ENCODE results near the gene VPS13C. TPM values are rescaled to one million over a fixed set of nuclear protein-coding genes. Genes with fewer than 3 reads are reported as not detected.

Gene VPS13C
- total RNA-seq, 5 donors from 2014 or later (not counting 1 experiment from before 2014, with no cell fraction given) = 84.4 to 136 (median 117) TPM

- Mint-ChIP-seq H3K4me1 (peaks cover 0 to 10% (median 6%) of the 10 kb centered on the region in 3 donors), H3K27me3 (no peaks in the 10 kb centered on the region), H3K27ac (peak overlapping the region in 1 of 2 donors; percentile 5), H3K9me3 (no peaks in the 10 kb centered on the region), H3K36me3 (peaks cover 17% of the 10 kb centered on the region), H3K4me3 (no peak overlapping the region)
- H3K4me1 ChIP-seq (ENCODE audit: control insufficient read depth in 1 of 2, extremely low read depth in 1 of 2, insufficient read depth in 2 of 2, low read length in 2 of 2) = peaks cover 0 to 5% of the 10 kb centered on the region in 2 experiments
- H3K9me3 ChIP-seq = no peaks in the 10 kb centered on the region
- DNase-seq (peak in 1 of 35 experiments; percentile 18), ATAC-seq (replicated peaks in 1 of 4) (no peak)
- H3K27me3 ChIP-seq (replicated peaks in 1 of 2; ENCODE audit: control insufficient read depth in 2 of 2, extremely low read depth in 1 of 2, insufficient read depth in 2 of 2, low read length in 1 of 2) = no peaks in the 10 kb centered on the region
- ChIA-PET POLR2A (no interaction called here), CTCF (interaction anchor here in 1 of 2 donors (0.6 to 1.4 kb wide), 2 partner anchors 22 to 855 kb away, joined by 4 read pairs; no protein-coding TSS in a partner anchor)
- no peak overlapping the region for H3K4me3 ChIP-seq (ENCODE audit: control insufficient read depth in 1 of 2, extremely low read depth in 1 of 2, low read length in 1 of 2)
- peaks cover 0 to 7% of the 10 kb centered on the region in 2 donors for H3K36me3 ChIP-seq (ENCODE audit: control insufficient read depth in 2 of 2, extremely low read depth in 1 of 2, insufficient read depth in 1 of 2, low read length in 1 of 2)
- WGBS (ENCODE audit: insufficient coverage) = no CpG with 5 or more reads among the region's 1 CpG
- H3K27ac ChIP-seq (ENCODE audit: low read length) = no peak overlapping the region
Measured at GRCh38 chr15:61856295-61856694, 204.0 kb downstream of the VPS13C start.

GRCh38 chr15:61853195-61853594, 207.1 kb downstream of the VPS13C start:
- CTCF ChIA-PET = interaction anchor here in 1 of 2 donors (0.7 kb wide), 1 partner anchor 121 kb away, joined by 3 read pairs; no protein-coding TSS in a partner anchor

DNA sequence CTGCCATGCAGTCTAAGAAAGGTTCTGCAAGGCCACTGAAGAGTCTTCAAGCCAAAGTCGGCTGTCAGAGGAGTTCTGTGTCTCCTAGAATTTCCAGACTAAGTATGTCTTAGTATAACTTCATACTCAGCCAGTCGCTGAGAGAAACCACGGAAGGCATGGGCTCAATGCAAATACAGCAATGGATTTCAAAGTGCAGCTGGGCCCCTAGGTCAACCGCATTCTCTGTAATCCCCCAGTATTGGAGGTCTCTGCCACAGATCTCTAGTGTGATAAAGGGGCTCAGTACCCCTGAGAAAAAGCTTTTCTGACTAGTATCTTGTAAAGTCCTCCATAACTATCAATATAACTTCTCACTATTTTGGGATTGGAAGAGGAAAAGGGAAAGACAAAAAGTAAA, 208.3 kb downstream of the VPS13C start:
- no peak overlapping the region for H3K27ac Mint-ChIP-seq
- peaks cover 0 to 7% of the 10 kb centered on the region in 2 donors for H3K36me3 ChIP-seq (ENCODE audit: control insufficient read depth in 2 of 2, extremely low read depth in 1 of 2, insufficient read depth in 1 of 2, low read length in 1 of 2)
- H3K4me1 ChIP-seq (ENCODE audit: control insufficient read depth in 1 of 2, extremely low read depth in 1 of 2, insufficient read depth in 2 of 2, low read length in 2 of 2) = no peaks in the 10 kb centered on the region
- H3K27me3 ChIP-seq (replicated peaks in 1 of 2; ENCODE audit: control insufficient read depth in 2 of 2, extremely low read depth in 1 of 2, insufficient read depth in 2 of 2, low read length in 1 of 2) = no peaks in the 10 kb centered on the region
- ChIA-PET POLR2A (no interaction called here), CTCF (interaction anchor here (0.6 to 1.1 kb wide), 2 partner anchors 18 to 1490 kb away, joined by 3 read pairs; no protein-coding TSS in a partner anchor)
- no peak overlapping the region for H3K27ac ChIP-seq (ENCODE audit: low read length)
- H3K36me3 Mint-ChIP-seq = peaks cover 17% of the 10 kb centered on the region
- no peak overlapping the region for H3K4me3 Mint-ChIP-seq
- WGBS (ENCODE audit: insufficient coverage) = 100% methylated on average over 2 of the region's 4 CpGs
- DNase-seq (no peak), ATAC-seq (replicated peaks in 1 of 4) (no peak)
- no peaks in the 10 kb centered on the region for H3K27me3 Mint-ChIP-seq
- H3K9me3 ChIP-seq = no peaks in the 10 kb centered on the region
- H3K4me1 Mint-ChIP-seq = peaks cover 0 to 14% (median 3%) of the 10 kb centered on the region in 3 donors
- no peak overlapping the region for H3K4me3 ChIP-seq (ENCODE audit: control insufficient read depth in 1 of 2, extremely low read depth in 1 of 2, low read length in 1 of 2)
- no peaks in the 10 kb centered on the region for H3K9me3 Mint-ChIP-seq

More at GRCh38 chr15:61853195-61853594, 207.1 kb downstream of the VPS13C start:
- POLR2A ChIA-PET = no interaction called here
- ATAC-seq (replicated peaks in 1 of 4) (no peak), DNase-seq (no peak)
- Histone ChIP-seq H3K27ac (ENCODE audit: low read length) (no peak overlapping the region), H3K27me3 (replicated peaks in 1 of 2; ENCODE audit: control insufficient read depth in 2 of 2, extremely low read depth in 1 of 2, insufficient read depth in 2 of 2, low read length in 1 of 2) (no peaks in the 10 kb centered on the region), H3K36me3 (ENCODE audit: control insufficient read depth in 2 of 2, extremely low read depth in 1 of 2, insufficient read depth in 1 of 2, low read length in 1 of 2) (peaks cover 0 to 7% of the 10 kb centered on the region in 2 donors), H3K4me3 (ENCODE audit: control insufficient read depth in 1 of 2, extremely low read depth in 1 of 2, low read length in 1 of 2) (no peak overlapping the region), H3K9me3 (no peaks in the 10 kb centered on the region), H3K4me1 (ENCODE audit: control insufficient read depth in 1 of 2, extremely low read depth in 1 of 2, insufficient read depth in 2 of 2, low read length in 2 of 2) (peaks cover 0 to 5% of the 10 kb centered on the region in 2 experiments)
- Mint-ChIP-seq H3K4me1 (peaks cover 0 to 6% (median 3%) of the 10 kb centered on the region in 3 donors), H3K27me3 (no peaks in the 10 kb centered on the region), H3K27ac (no peak overlapping the region), H3K36me3 (peaks cover 17% of the 10 kb centered on the region), H3K4me3 (no peak overlapping the region), H3K9me3 (no peaks in the 10 kb centered on the region)
- WGBS (ENCODE audit: insufficient coverage) = no CpG with 5 or more reads among the region's 1 CpG

- H3K27me3 ChIP-seq (replicated peaks in 1 of 2; ENCODE audit: control insufficient read depth in 2 of 2, extremely low read depth in 1 of 2, insufficient read depth in 2 of 2, low read length in 1 of 2) = no peaks in the 10 kb centered on the region
- POLR2A ChIA-PET = no interaction called here
- peaks cover 0 to 5% of the 10 kb centered on the region in 2 donors for H3K36me3 ChIP-seq (ENCODE audit: control insufficient read depth in 2 of 2, extremely low read depth in 1 of 2, insufficient read depth in 1 of 2, low read length in 1 of 2)
- Mint-ChIP-seq H3K36me3 (peaks cover 17% of the 10 kb centered on the region), H3K4me3 (no peak overlapping the region), H3K9me3 (no peaks in the 10 kb centered on the region), H3K27me3 (no peaks in the 10 kb centered on the region), H3K4me1 (peaks cover 0 to 9% (median 0%) of the 10 kb centered on the region in 3 donors), H3K27ac (peak overlapping the region in 1 of 2 donors; percentile 13)
- no peak overlapping the region for H3K27ac ChIP-seq (ENCODE audit: low read length)
- WGBS (ENCODE audit: insufficient coverage) = no CpG with 5 or more reads among the region's 1 CpG
- ATAC-seq (replicated peaks in 1 of 4) (no peak), DNase-seq (no peak)
- no peak overlapping the region for H3K4me3 ChIP-seq (ENCODE audit: control insufficient read depth in 1 of 2, extremely low read depth in 1 of 2, low read length in 1 of 2)
- CTCF ChIA-PET = no interaction called here
- H3K4me1 ChIP-seq (ENCODE audit: control insufficient read depth in 1 of 2, extremely low read depth in 1 of 2, insufficient read depth in 2 of 2, low read length in 2 of 2) = no peaks in the 10 kb centered on the region
- no peaks in the 10 kb centered on the region for H3K9me3 ChIP-seq
Measured at GRCh38 chr15:61849447-61849846, 210.8 kb downstream of the VPS13C start.

- ATAC-seq (replicated peaks in 1 of 4) (no peak), DNase-seq (no peak)
- Histone ChIP-seq H3K4me1 (ENCODE audit: control insufficient read depth in 1 of 2, extremely low read depth in 1 of 2, insufficient read depth in 2 of 2, low read length in 2 of 2) (no peaks in the 10 kb centered on the region), H3K27ac (ENCODE audit: low read length) (no peak overlapping the region), H3K36me3 (ENCODE audit: control insufficient read depth in 2 of 2, extremely low read depth in 1 of 2, insufficient read depth in 1 of 2, low read length in 1 of 2) (no peaks in the 10 kb centered on the region), H3K4me3 (ENCODE audit: control insufficient read depth in 1 of 2, extremely low read depth in 1 of 2, low read length in 1 of 2) (no peak overlapping the region), H3K9me3 (no peaks in the 10 kb centered on the region), H3K27me3 (replicated peaks in 1 of 2; ENCODE audit: control insufficient read depth in 2 of 2, extremely low read depth in 1 of 2, insufficient read depth in 2 of 2, low read length in 1 of 2) (peaks cover 0 to 17% of the 10 kb centered on the region in 2 experiments)
- WGBS (ENCODE audit: insufficient coverage) = 49% methylated on average over 4 of the region's 9 CpGs
- Mint-ChIP-seq H3K4me3 (no peak overlapping the region), H3K36me3 (no peaks in the 10 kb centered on the region), H3K9me3 (no peaks in the 10 kb centered on the region), H3K27me3 (peaks cover 33 to 34% of the 10 kb centered on the region in 2 donors), H3K27ac (no peak overlapping the region), H3K4me1 (peaks cover 0 to 4% (median 0%) of the 10 kb centered on the region in 3 donors)
- ChIA-PET POLR2A (no interaction called here), CTCF (no interaction called here)
Measured at GRCh38 chr15:61841466-61841865, 218.8 kb downstream of the VPS13C start.

DNA sequence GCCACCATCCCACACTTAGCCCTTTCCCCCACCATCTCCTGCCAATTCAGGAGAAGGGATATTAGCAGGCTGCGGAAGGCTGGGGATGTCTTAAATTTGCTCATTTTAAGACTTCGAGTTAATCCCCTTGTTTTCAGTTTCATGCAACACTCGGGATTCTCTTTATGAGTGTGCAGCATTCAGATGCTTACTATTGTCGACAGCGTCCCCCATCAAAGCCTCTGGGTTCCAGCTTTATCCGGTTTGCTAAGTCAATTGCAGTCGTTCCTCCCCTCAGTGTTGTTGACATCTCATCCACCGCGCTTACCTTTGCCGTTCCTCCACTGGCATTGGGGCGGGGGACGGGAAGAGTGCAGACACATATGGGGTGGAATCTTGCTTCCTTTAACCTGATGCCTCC, 220.2 kb downstream of the VPS13C start:
- no peaks in the 10 kb centered on the region for H3K9me3 ChIP-seq
- DNase-seq (no peak), ATAC-seq (replicated peaks in 1 of 4) (no peak)
- Mint-ChIP-seq H3K4me1 (peaks cover 0 to 6% (median 2%) of the 10 kb centered on the region in 3 donors), H3K9me3 (no peaks in the 10 kb centered on the region), H3K27ac (no peak overlapping the region), H3K4me3 (no peak overlapping the region), H3K27me3 (peaks cover 34 to 37% of the 10 kb centered on the region in 2 donors), H3K36me3 (no peaks in the 10 kb centered on the region)
- H3K27ac ChIP-seq (ENCODE audit: low read length) = no peak overlapping the region
- ChIA-PET CTCF (no interaction called here), POLR2A (no interaction called here)
- H3K4me1 ChIP-seq (ENCODE audit: control insufficient read depth in 1 of 2, extremely low read depth in 1 of 2, insufficient read depth in 2 of 2, low read length in 2 of 2) = peaks cover 0 to 7% of the 10 kb centered on the region in 2 experiments
- no peaks in the 10 kb centered on the region for H3K36me3 ChIP-seq (ENCODE audit: control insufficient read depth in 2 of 2, extremely low read depth in 1 of 2, insufficient read depth in 1 of 2, low read length in 1 of 2)
- H3K4me3 ChIP-seq (ENCODE audit: control insufficient read depth in 1 of 2, extremely low read depth in 1 of 2, low read length in 1 of 2) = no peak overlapping the region
- 70% methylated on average over 9 of the region's 12 CpGs for WGBS (ENCODE audit: insufficient coverage)
- peaks cover 0 to 28% of the 10 kb centered on the region in 2 experiments for H3K27me3 ChIP-seq (replicated peaks in 1 of 2; ENCODE audit: control insufficient read depth in 2 of 2, extremely low read depth in 1 of 2, insufficient read depth in 2 of 2, low read length in 1 of 2)

Measured in T-cell (primary cell).